Measurements from ENCODE around the gene BPHL.

Gene BPHL

GRCh38 chr6:3120765-3121089 lies 2.2 kb downstream of the BPHL start:
- Histone ChIP-seq H3K4me3 (no peak overlapping the region), H3K27ac (no peak overlapping the region)
- DNase-seq (ENCODE audit: low spot score) = no peak
- TF ChIP-seq, protein P1, sequence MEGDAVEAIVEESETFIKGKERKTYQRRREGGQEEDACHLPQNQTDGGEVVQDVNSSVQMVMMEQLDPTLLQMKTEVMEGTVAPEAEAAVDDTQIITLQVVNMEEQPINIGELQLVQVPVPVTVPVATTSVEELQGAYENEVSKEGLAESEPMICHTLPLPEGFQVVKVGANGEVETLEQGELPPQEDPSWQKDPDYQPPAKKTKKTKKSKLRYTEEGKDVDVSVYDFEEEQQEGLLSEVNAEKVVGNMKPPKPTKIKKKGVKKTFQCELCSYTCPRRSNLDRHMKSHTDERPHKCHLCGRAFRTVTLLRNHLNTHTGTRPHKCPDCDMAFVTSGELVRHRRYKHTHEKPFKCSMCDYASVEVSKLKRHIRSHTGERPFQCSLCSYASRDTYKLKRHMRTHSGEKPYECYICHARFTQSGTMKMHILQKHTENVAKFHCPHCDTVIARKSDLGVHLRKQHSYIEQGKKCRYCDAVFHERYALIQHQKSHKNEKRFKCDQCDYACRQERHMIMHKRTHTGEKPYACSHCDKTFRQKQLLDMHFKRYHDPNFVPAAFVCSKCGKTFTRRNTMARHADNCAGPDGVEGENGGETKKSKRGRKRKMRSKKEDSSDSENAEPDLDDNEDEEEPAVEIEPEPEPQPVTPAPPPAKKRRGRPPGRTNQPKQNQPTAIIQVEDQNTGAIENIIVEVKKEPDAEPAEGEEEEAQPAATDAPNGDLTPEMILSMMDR (IDR thresholded peaks at IDR 0.05) = no peak

DNA sequence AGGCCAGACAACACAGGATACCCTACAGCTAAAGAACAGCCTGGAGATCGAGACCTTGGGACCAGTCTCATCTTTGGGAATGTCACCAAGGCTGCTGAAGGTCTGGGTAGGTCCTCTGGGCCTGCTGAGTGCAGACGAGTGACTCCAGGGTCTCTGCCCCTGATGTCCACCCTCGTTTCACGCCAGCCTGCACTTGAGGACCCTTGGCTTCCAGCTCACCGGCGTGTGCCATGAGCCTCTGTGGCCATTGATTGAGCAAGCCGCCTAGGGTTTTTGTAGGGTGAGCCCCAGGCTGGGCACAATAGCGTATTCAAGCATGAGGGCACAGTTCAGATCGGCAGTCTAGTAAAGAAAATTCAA lies 4.3 kb downstream of the BPHL start:
- TF ChIP-seq, protein P1 (IDR thresholded peaks at IDR 0.05) = no peak
- no peak overlapping the region for H3K27ac ChIP-seq

DNA sequence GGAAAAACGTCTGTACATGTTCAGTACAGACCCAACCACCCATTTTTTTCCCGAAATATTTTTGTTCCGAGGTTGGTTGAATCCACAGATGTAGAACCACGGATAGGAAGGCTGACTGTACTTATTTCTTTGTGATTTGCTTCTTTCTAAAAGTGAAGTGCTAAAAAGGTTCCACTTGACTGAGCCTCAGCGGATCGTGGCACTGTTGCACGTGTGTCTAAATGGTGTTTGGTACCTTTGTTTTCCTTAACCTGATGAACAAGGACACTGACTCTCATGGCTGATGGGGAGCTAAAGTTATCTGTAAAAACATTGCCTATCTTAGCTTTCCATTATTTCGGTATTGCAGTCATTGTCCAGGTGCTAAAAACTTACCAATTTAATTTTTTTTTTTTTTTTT lies 6.2 kb downstream of the BPHL start:
- Histone ChIP-seq H3K27ac (no peak overlapping the region), H3K4me3 (no peak overlapping the region)
- no peak for DNase-seq (ENCODE audit: low spot score)
- TF ChIP-seq, protein P1 (IDR thresholded peaks at IDR 0.05) = no peak

More for the DNA sequence above, 4.3 kb downstream of the BPHL start:
- DNase-seq (ENCODE audit: low spot score) = no peak
- no peak overlapping the region for H3K4me3 ChIP-seq

GRCh38 chr6:3125815-3126214 lies 7.3 kb downstream of the BPHL start:
- Histone ChIP-seq H3K27ac (no peak overlapping the region), H3K4me3 (no peak overlapping the region)
- TF ChIP-seq, protein P1 (IDR thresholded peaks at IDR 0.05) = no peak
- no peak for DNase-seq (ENCODE audit: low spot score)

GRCh38 chr6:3128356-3129108 lies 10.0 kb downstream of the BPHL start:
- no peak overlapping the region for H3K27ac ChIP-seq
- TF ChIP-seq, protein P1 (IDR thresholded peaks at IDR 0.05) = no peak
- no peak for DNase-seq (ENCODE audit: low spot score)

GRCh38 chr6:3131695-3132094 lies 13.2 kb downstream of the BPHL start:
- Histone ChIP-seq H3K4me3 (no peak overlapping the region), H3K27ac (no peak overlapping the region)
- DNase-seq (ENCODE audit: low spot score) = no peak
- TF ChIP-seq, protein P1 (IDR thresholded peaks at IDR 0.05) = no peak

More at GRCh38 chr6:3128356-3129108, 10.0 kb downstream of the BPHL start:
- H3K4me3 ChIP-seq = no peak overlapping the region

DNA sequence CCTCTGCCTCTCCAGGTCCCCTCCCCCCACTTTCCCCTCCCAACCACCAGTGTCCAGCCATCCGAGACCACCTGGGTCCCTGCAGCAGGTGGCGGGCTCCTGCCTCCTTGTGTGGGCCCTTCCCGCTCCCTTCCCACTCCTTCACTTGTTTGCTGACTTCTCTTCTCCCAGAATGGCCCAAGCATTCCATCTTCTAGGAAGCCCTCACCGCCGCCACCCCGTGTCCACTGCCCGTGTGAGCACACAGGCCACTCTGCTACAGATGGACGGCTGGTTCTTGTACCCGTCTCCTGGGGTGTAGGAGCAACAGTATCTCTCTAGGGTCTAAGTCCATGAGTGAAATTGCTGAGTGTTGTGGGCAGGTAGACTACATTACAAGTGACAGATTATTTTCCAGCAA lies 15.0 kb downstream of the BPHL start:
- no peak for DNase-seq (ENCODE audit: low spot score)
- H3K27ac ChIP-seq = no peak overlapping the region
- TF ChIP-seq, protein P1 (IDR thresholded peaks at IDR 0.05) = no peak

More for the DNA sequence above, 15.0 kb downstream of the BPHL start:
- H3K4me3 ChIP-seq = no peak overlapping the region
